Measurements from ENCODE around the gene GFRAL.

- no peak for TF ChIP-seq POLR2A (IDR thresholded peaks at IDR 0.05; ENCODE audit: low read depth, low read length)
- TF ChIP-seq CTCF (IDR thresholded peaks at IDR 0.05; ENCODE audit: extremely low read depth in 1 of 2, insufficient read depth in 1 of 2, low read depth in 1 of 2, low read length in 2 of 2), result no peak
- no peak for TF ChIP-seq POLR2AphosphoS5 (IDR thresholded peaks at IDR 0.05; ENCODE audit: insufficient read depth, low read depth, low read length)
- no peak for TF ChIP-seq EZH2 (IDR thresholded peaks at IDR 0.05; ENCODE audit: borderline replicate concordance, low read depth, low read length, severe bottlenecking)
- no peak for TF ChIP-seq FOS (IDR thresholded peaks at IDR 0.05; ENCODE audit: borderline replicate concordance, insufficient read depth, low read length)
- TF ChIP-seq MYC (IDR thresholded peaks at IDR 0.05; ENCODE audit: low read depth, low read length), result no peak
- no peak for TF ChIP-seq MAX (IDR thresholded peaks at IDR 0.05; ENCODE audit: insufficient read depth, insufficient read length)
Observed at GRCh38 chr6:55277646-55278045, 49.6 kb upstream of the GFRAL start.
